ENCODE results near the gene TTYH3. TPM values are rescaled to one million over a fixed set of nuclear protein-coding genes. Genes with fewer than 3 reads are reported as not detected.

The TTYH3 gene
- total and polyA plus RNA-seq, 9 of the 15 experiments (the other 6 are each of a cell fraction or from before 2014, with no cell fraction given): 0.01 to 5.5 (median 1.1) TPM

GRCh38 chr7:2622869-2623697 is 8.7 kb upstream of the TTYH3 start:
- Histone ChIP-seq H3K9ac (ENCODE audit: insufficient read depth in 1 of 2, low read depth in 2 of 2, low read length in 2 of 2) (peak overlapping the region in 1 of 2 experiments; percentile 85; a peak in 2 of 4 replicates), H3K27ac (ENCODE audit: extremely low read depth, low read depth, low read length) (no peak overlapping the region), H3K9me1 (ENCODE audit: control insufficient read depth, insufficient read depth, low read length) (no peaks in the 10 kb centered on the region), H3K4me2 (ENCODE audit: insufficient read depth, low read length) (no peak overlapping the region), H2AFZ (ENCODE audit: low read depth, low read length) (no peak overlapping the region), H3K27me3 (ENCODE audit: control insufficient read depth in 2 of 2, insufficient read depth in 2 of 2, low read length in 2 of 2) (peaks cover 0 to under 1% of the 10 kb centered on the region in 2 experiments; a peak in 2 of 5 replicates), H3K4me1 (replicated peaks in 1 of 2; ENCODE audit: control insufficient read depth in 2 of 2, insufficient read depth in 2 of 2, low read length in 2 of 2) (peaks cover 27 to 62% of the 10 kb centered on the region in 2 experiments; a peak in 4 of 5 replicates), H3K36me3 (ENCODE audit: control insufficient read depth, insufficient read depth, low read length) (no peaks in the 10 kb centered on the region), H4K20me1 (replicated peaks; ENCODE audit: control insufficient read depth, insufficient read depth, low read length) (no peaks in the 10 kb centered on the region), H3K4me3 (no peak overlapping the region), H3K9me3 (replicated peaks; ENCODE audit: control insufficient read depth, insufficient read depth, low read depth, low read length) (no peaks in the 10 kb centered on the region), H3K79me2 (ENCODE audit: control insufficient read depth, insufficient read depth, low read length) (no peaks in the 10 kb centered on the region)
- 63% methylated on average over 17 of the region's 19 CpGs for WGBS (ENCODE audit: insufficient coverage, low coverage, missing lambda C conversion rate)
- DNase-seq (ENCODE audit: extremely low read depth in 1 of 4, low spot score in 3 of 4): no peak
- ChIA-PET CTCF (ENCODE audit: low intra/inter-chr PET ratio) (no interaction called here), POLR2A (no interaction called here)
- no peak for TF ChIP-seq TOE1 (IDR thresholded peaks at IDR 0.05; ENCODE audit: borderline replicate concordance)
- no peak for TF ChIP-seq TOE1 (CRISPR knock-in tag; IDR thresholded peaks at IDR 0.05; ENCODE audit: borderline replicate concordance, low read depth)
- no peak for TF ChIP-seq RAD51 (IDR thresholded peaks at IDR 0.05; ENCODE audit: borderline replicate concordance, low read depth)
- no peak for TF ChIP-seq MAFG (tag; conservative IDR thresholded peaks at IDR 0.05)
- TF ChIP-seq ZFP36 (IDR thresholded peaks at IDR 0.05; ENCODE audit: low read depth, low read length, partially characterized antibody): no peak
- no peak for TF ChIP-seq ATF2 (CRISPR knock-in tag; IDR thresholded peaks at IDR 0.05)
- no peak for TF ChIP-seq ZNF408 (CRISPR knock-in tag; IDR thresholded peaks at IDR 0.05; ENCODE audit: low read depth)
- TF ChIP-seq HDAC6 (IDR thresholded peaks at IDR 0.05; ENCODE audit: low read depth, low read length): no peak
- no peak for TF ChIP-seq CHD4 (IDR thresholded peaks at IDR 0.05; ENCODE audit: insufficient read depth, insufficient replicate concordance, low read depth, low read length, poor library complexity, severe bottlenecking)
- no peak for TF ChIP-seq ZBTB34 (CRISPR knock-in tag; IDR thresholded peaks at IDR 0.05)
- no peak for TF ChIP-seq CEBPG (CRISPR knock-in tag; IDR thresholded peaks at IDR 0.05)
- no peak for TF ChIP-seq CEBPG (tag; conservative IDR thresholded peaks at IDR 0.05 in 1 of 2, IDR thresholded peaks at IDR 0.05 in 1 of 2)
- TF ChIP-seq MCM2 (IDR thresholded peaks at IDR 0.05; ENCODE audit: low read depth): no peak
- no peak for TF ChIP-seq TFAM (CRISPR knock-in tag; conservative IDR thresholded peaks at IDR 0.05)
- no peak for TF ChIP-seq SNAPC5 (CRISPR knock-in tag; IDR thresholded peaks at IDR 0.05)
- no peak for TF ChIP-seq TFAP4 (CRISPR knock-in tag; IDR thresholded peaks at IDR 0.05; ENCODE audit: borderline replicate concordance)
- TF ChIP-seq HCFC1 (IDR thresholded peaks at IDR 0.05; ENCODE audit: low read depth, low read length): no peak
- no peak for TF ChIP-seq NFXL1 (CRISPR knock-in tag; IDR thresholded peaks at IDR 0.05)
- FAIRE-seq: no peak
- in situ Hi-C loops (cut with MboI) (no loop called here), intact Hi-C loops (cut with micrococcal nuclease) (no loop called here)
- no TSS peak for BruUV-seq (replicated peaks)
- no peak for ATAC-seq
